ENCODE measurements around the gene SORBS1. TPM values are rescaled to one million over a fixed set of nuclear protein-coding genes. Genes with fewer than 3 reads are reported as not detected.

SORBS1 gene
- total RNA-seq, 1 donor from 2014 or later: 16.1 TPM

- Mint-ChIP-seq H3K27ac (no peak overlapping the region), H3K4me3 (no peak overlapping the region), H3K9me3 (no peaks in the 10 kb centered on the region), H3K27me3 (ENCODE audit: insufficient read depth, low read depth) (no peaks in the 10 kb centered on the region), H3K4me1 (no peaks in the 10 kb centered on the region), H3K36me3 (no peaks in the 10 kb centered on the region)
- H3K4me2 ChIP-seq: peak overlapping the region; percentile 23
- no peak overlapping the region for H3K9ac ChIP-seq
- no peaks in the 10 kb centered on the region for H3K9me3 ChIP-seq (ENCODE audit: low read depth)
- H3K4me3 ChIP-seq: no peak overlapping the region
- no peaks in the 10 kb centered on the region for H3F3A ChIP-seq (ENCODE audit: low read depth)
- H4K20me1 ChIP-seq (ENCODE audit: low read depth): no peaks in the 10 kb centered on the region
- H2AFZ ChIP-seq (replicated peaks): no peak overlapping the region
- TF ChIP-seq CTCF (IDR thresholded peaks at IDR 0.05): no peak
- no peak for TF ChIP-seq EZH2phosphoT487 (IDR thresholded peaks at IDR 0.05)
- TF ChIP-seq EZH2 (IDR thresholded peaks at IDR 0.05): no peak
- H3K27me3 ChIP-seq: no peaks in the 10 kb centered on the region
- no peaks in the 10 kb centered on the region for H3K36me3 ChIP-seq
- DNase-seq (ENCODE audit: low spot score): no peak
- no peaks in the 10 kb centered on the region for H3K79me2 ChIP-seq (ENCODE audit: low read depth)
- no peak overlapping the region for H3K27ac ChIP-seq
- H3K4me1 ChIP-seq: peaks cover 18% of the 10 kb centered on the region
Measured at GRCh38 chr10:95375418-95375817, 185.8 kb downstream of the SORBS1 start.

GRCh38 chr10:95374597-95375209 lies 186.5 kb downstream of the SORBS1 start:
- no peak overlapping the region for H3K27ac ChIP-seq
- Mint-ChIP-seq H3K27me3 (ENCODE audit: insufficient read depth, low read depth) (no peaks in the 10 kb centered on the region), H3K9me3 (no peaks in the 10 kb centered on the region), H3K4me1 (no peaks in the 10 kb centered on the region), H3K27ac (no peak overlapping the region), H3K4me3 (no peak overlapping the region), H3K36me3 (no peaks in the 10 kb centered on the region)
- no peaks in the 10 kb centered on the region for H3K27me3 ChIP-seq
- no peaks in the 10 kb centered on the region for H3K36me3 ChIP-seq
- H2AFZ ChIP-seq (replicated peaks): no peak overlapping the region
- no peaks in the 10 kb centered on the region for H3K79me2 ChIP-seq (ENCODE audit: low read depth)
- no peak overlapping the region for H3K4me3 ChIP-seq
- no peaks in the 10 kb centered on the region for H3F3A ChIP-seq (ENCODE audit: low read depth)
- no peak overlapping the region for H3K9ac ChIP-seq
- peak; percentile 92 for DNase-seq (ENCODE audit: low spot score)
- H3K4me1 ChIP-seq: peaks cover 18% of the 10 kb centered on the region
- no peaks in the 10 kb centered on the region for H3K9me3 ChIP-seq (ENCODE audit: low read depth)
- TF ChIP-seq EZH2 (IDR thresholded peaks at IDR 0.05) (no peak), CTCF (IDR thresholded peaks at IDR 0.05) (peak; percentile 95), EZH2phosphoT487 (IDR thresholded peaks at IDR 0.05) (no peak)
- H4K20me1 ChIP-seq (ENCODE audit: low read depth): no peaks in the 10 kb centered on the region
- H3K4me2 ChIP-seq: peak overlapping the region; percentile 23

- H3K4me3 Mint-ChIP-seq: no peak overlapping the region
- TF ChIP-seq EZH2phosphoT487 (IDR thresholded peaks at IDR 0.05) (no peak), EZH2 (IDR thresholded peaks at IDR 0.05) (no peak), CTCF (IDR thresholded peaks at IDR 0.05) (no peak)
- no peaks in the 10 kb centered on the region for H3K36me3 Mint-ChIP-seq
Measured at GRCh38 chr10:95373660-95374059, 187.5 kb downstream of the SORBS1 start.

More at GRCh38 chr10:95373660-95374059, 187.5 kb downstream of the SORBS1 start:
- no peak overlapping the region for H2AFZ ChIP-seq (replicated peaks)
- no peak overlapping the region for H3K4me3 ChIP-seq
- no peak overlapping the region for H3K27ac ChIP-seq
- no peaks in the 10 kb centered on the region for H3K79me2 ChIP-seq (ENCODE audit: low read depth)
- no peak overlapping the region for H3K4me2 ChIP-seq
- peaks cover 18% of the 10 kb centered on the region for H3K4me1 ChIP-seq
- H3K36me3 ChIP-seq: no peaks in the 10 kb centered on the region
- Mint-ChIP-seq H3K4me1 (no peaks in the 10 kb centered on the region), H3K27me3 (ENCODE audit: insufficient read depth, low read depth) (no peaks in the 10 kb centered on the region), H3K9me3 (no peaks in the 10 kb centered on the region), H3K27ac (no peak overlapping the region)
- no peak overlapping the region for H3K9ac ChIP-seq
- H3K27me3 ChIP-seq: no peaks in the 10 kb centered on the region
- no peaks in the 10 kb centered on the region for H4K20me1 ChIP-seq (ENCODE audit: low read depth)
- no peaks in the 10 kb centered on the region for H3F3A ChIP-seq (ENCODE audit: low read depth)
- no peaks in the 10 kb centered on the region for H3K9me3 ChIP-seq (ENCODE audit: low read depth)
- DNase-seq (ENCODE audit: low spot score): no peak

Measured in neural progenitor cell (in vitro differentiated cells).